Calu3 (cell line): ENCODE data around the gene PPIC. TPM values are rescaled to one million over a fixed set of nuclear protein-coding genes. Genes with fewer than 3 reads are reported as not detected.
"Not testable (repeated sequence)": the region's sequence is repeated elsewhere in the genome, so short reads cannot be mapped to it uniquely, and the experiment has no call there.

Experiments
- BruUV-seq: library from RNA; stranded (reverse); fragments of 400-500 nt; replicated peaks from 2 replicates; lab custom pipeline; 2021; lab: Mats Ljungman, UMichigan
- CTCF ChIA-PET: fragments of 300-600 bp; sonication (Branson Sonifier 250); formaldehyde crosslinking; loops from one replicate; lab custom pipeline; 2022; ENCODE audit warnings: antibody characterized with exemption; lab: Charles Lee
- DNase-seq: peaks from one replicate; pipeline ENCODE4 v3.0.0; 2022
- H3K27ac Mint-ChIP-seq: one replicate; pipeline ENCODE4 v1.8.0; 2022; ENCODE audit warnings: mixed read lengths; ENCODE audit not compliant: unreplicated experiment
- H3K27me3 Mint-ChIP-seq: one replicate; pipeline ENCODE4 v1.8.0; 2022; ENCODE audit warnings: mixed read lengths; ENCODE audit not compliant: unreplicated experiment
- H3K36me3 Mint-ChIP-seq: one replicate; pipeline ENCODE4 v1.8.0; 2022; ENCODE audit warnings: mild to moderate bottlenecking, moderate library complexity, mixed read lengths; ENCODE audit not compliant: insufficient read depth, unreplicated experiment
- H3K4me1 Mint-ChIP-seq: one replicate; pipeline ENCODE4 v1.8.0; 2022; ENCODE audit warnings: mild to moderate bottlenecking, low read depth, mixed read lengths; ENCODE audit not compliant: unreplicated experiment
- H3K4me3 Mint-ChIP-seq: one replicate; pipeline ENCODE4 v1.8.0; 2022; ENCODE audit warnings: mild to moderate bottlenecking, low read depth, moderate library complexity, mixed read lengths; ENCODE audit not compliant: unreplicated experiment
- H3K9me3 Mint-ChIP-seq: one replicate; pipeline ENCODE4 v1.8.0; 2022; ENCODE audit warnings: low read depth, mixed read lengths; ENCODE audit not compliant: unreplicated experiment
- intact Hi-C: fragments of 100-400 bp; cut with micrococcal nuclease; formaldehyde crosslinking; loops from one replicate; pipeline ENCODE4 v1.10.0; 2022; ENCODE audit not compliant: unreplicated experiment
- total RNA-seq: library from RNA; stranded (reverse); gene quantifications from 2 replicates; pipeline ENCODE4 v1.2.3, GENCODE V29; 2022
- TF ChIP-seq, protein P1 (sequence below): fragments of 200-600 bp; IDR thresholded peaks from one replicate; pipeline ENCODE4 v1.8.0; 2022; ENCODE audit warnings: antibody characterized with exemption; ENCODE audit not compliant: unreplicated experiment

Gene PPIC
- total RNA-seq, 1 experiment from 2014 or later: 43.5 TPM

DNA sequence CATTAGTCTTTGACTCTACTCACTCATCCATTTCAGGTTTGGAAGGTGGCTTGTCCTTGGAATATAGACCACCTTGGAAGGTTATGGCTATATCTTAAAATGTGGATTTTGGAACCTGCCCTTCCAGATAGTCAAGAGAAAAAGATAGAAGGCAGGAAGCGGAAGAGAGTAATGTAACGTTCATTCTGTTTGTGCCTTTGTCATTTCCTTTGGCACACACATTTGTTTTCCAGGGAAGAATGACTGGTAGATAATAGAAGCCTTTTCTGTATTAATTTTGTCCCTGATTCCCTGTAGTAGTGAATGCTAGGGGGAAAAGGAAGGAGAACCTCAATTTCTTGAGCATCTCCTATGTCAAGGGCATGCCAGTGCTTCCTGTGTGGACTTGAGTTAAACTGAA is 54.7 kb downstream of the PPIC start:
- peaks cover 3% of the 10 kb centered on the region for H3K36me3 Mint-ChIP-seq
- no peak overlapping the region for H3K27ac Mint-ChIP-seq
- H3K4me1 Mint-ChIP-seq: no peaks in the 10 kb centered on the region
- H3K4me3 Mint-ChIP-seq: no peak overlapping the region
- no TSS peak for BruUV-seq
- H3K9me3 Mint-ChIP-seq: no peaks in the 10 kb centered on the region
- no peaks in the 10 kb centered on the region for H3K27me3 Mint-ChIP-seq
- TF ChIP-seq, protein P1, sequence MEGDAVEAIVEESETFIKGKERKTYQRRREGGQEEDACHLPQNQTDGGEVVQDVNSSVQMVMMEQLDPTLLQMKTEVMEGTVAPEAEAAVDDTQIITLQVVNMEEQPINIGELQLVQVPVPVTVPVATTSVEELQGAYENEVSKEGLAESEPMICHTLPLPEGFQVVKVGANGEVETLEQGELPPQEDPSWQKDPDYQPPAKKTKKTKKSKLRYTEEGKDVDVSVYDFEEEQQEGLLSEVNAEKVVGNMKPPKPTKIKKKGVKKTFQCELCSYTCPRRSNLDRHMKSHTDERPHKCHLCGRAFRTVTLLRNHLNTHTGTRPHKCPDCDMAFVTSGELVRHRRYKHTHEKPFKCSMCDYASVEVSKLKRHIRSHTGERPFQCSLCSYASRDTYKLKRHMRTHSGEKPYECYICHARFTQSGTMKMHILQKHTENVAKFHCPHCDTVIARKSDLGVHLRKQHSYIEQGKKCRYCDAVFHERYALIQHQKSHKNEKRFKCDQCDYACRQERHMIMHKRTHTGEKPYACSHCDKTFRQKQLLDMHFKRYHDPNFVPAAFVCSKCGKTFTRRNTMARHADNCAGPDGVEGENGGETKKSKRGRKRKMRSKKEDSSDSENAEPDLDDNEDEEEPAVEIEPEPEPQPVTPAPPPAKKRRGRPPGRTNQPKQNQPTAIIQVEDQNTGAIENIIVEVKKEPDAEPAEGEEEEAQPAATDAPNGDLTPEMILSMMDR: no peak
- CTCF ChIA-PET: interaction anchor here (0.6 kb wide), 1 partner anchor 183 kb away, joined by 3 read pairs; no protein-coding TSS in a partner anchor
- DNase-seq: no peak
- intact Hi-C loops: no loop called here

DNA sequence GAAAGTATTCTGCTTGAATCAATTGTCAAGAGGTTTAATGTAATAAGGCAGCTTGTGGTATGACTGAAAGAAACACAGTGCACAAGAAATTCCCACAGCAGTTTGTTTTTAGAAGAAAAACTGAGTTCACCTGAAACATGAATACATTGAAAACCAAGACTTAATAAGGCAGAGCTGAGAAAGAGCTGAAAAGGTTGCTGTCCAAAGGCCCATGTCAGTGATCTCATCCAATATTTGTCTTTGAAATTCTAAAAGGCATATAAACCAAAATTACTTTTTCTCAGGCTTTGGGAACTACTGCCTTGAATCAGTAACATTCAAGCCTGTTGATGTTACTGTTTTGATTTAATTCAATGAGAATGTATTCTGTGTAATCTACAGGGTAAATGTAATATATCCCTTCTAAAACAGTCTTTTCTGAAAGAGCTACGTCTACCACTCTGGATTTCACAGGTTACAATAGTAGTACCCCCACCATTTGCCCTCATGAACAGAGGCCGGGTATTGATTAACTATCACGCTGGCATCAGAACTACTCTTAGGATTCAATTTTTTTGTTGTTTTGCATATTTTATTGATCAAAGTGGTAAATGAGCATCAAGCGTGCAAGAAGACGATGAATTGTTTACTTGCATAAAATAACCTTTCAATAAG is 57.8 kb downstream of the PPIC start:
- Mint-ChIP-seq H3K36me3 (peaks cover 3% of the 10 kb centered on the region), H3K4me3 (no peak overlapping the region), H3K4me1 (no peaks in the 10 kb centered on the region), H3K27me3 (no peaks in the 10 kb centered on the region), H3K9me3 (no peaks in the 10 kb centered on the region), H3K27ac (no peak overlapping the region)
- BruUV-seq: no TSS peak
- CTCF ChIA-PET: no interaction called here
- no peak for DNase-seq
- TF ChIP-seq, protein P1: no peak
- intact Hi-C loops: no loop called here

DNA sequence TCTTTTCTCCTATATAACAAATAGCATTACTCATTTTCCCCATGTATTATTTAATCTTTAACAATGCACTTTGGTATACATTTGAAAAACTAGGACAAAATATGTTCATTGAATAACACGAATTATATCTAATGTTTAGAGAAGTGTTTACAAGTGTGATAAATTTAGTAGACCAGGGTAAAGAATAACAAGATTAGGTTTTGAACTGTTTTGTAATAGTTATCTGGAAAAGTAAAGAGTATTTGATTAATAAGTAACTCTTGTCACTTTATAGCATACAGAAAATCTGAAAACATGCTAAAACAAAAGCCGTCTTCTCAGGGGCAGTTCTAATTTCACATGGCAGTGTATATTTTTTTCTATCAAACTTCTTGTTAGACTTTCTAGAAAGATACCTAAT is 58.5 kb downstream of the PPIC start:
- no peaks in the 10 kb centered on the region for H3K27me3 Mint-ChIP-seq
- BruUV-seq: no TSS peak
- no peaks in the 10 kb centered on the region for H3K4me1 Mint-ChIP-seq
- H3K27ac Mint-ChIP-seq: no peak overlapping the region
- no peaks in the 10 kb centered on the region for H3K9me3 Mint-ChIP-seq
- DNase-seq: no peak
- H3K36me3 Mint-ChIP-seq: peaks cover 3% of the 10 kb centered on the region
- TF ChIP-seq, protein P1: no peak
- CTCF ChIA-PET: no interaction called here
- no peak overlapping the region for H3K4me3 Mint-ChIP-seq
- intact Hi-C loops: no loop called here

DNA sequence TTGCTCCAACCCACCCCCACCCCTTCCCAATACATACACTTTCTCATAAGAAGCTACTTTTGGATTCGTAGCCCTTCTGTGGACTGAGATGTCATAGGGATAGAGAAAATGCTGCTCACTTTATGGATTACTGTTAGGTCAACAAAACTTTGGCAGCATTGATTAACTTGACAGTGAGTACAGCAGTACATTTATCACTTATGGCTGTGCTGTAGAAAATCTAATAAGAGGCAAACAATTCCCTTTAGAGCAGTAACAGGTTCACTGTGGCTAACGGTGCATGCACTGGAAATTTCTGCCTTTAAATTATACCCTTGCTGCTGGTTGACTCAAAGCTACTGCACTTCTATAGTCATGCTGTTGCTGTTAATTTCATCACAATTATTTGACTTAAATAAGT is 59.2 kb downstream of the PPIC start:
- Mint-ChIP-seq H3K4me1 (no peaks in the 10 kb centered on the region), H3K27ac (no peak overlapping the region), H3K4me3 (no peak overlapping the region), H3K27me3 (no peaks in the 10 kb centered on the region), H3K9me3 (no peaks in the 10 kb centered on the region), H3K36me3 (peaks cover 3% of the 10 kb centered on the region)
- BruUV-seq: no TSS peak
- intact Hi-C loops: no loop called here
- TF ChIP-seq, protein P1: no peak
- no peak for DNase-seq
- CTCF ChIA-PET: no interaction called here

DNA sequence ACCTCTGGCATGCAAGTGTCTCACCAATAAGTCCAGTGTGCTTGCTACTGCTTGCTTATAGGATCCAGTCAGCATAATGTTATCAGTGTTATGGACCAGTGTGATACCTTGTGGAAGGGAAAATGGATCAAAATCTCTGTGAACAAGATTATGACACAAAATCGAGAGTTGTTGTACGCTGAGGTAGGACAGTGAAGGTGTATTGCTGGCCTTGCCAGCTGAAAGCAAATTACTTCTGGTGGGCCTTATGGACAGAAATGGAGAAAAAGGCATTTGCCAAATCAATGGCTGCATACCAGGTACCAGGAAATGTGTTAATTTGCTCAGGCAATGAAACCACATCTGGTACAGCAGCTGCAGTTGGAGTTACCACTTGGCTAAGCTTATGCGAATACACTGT is 62.3 kb downstream of the PPIC start:
- H3K9me3 Mint-ChIP-seq, H3K27me3 Mint-ChIP-seq, CTCF ChIA-PET, intact Hi-C loops, BruUV-seq, H3K27ac Mint-ChIP-seq, H3K4me1 Mint-ChIP-seq, H3K36me3 Mint-ChIP-seq, DNase-seq, H3K4me3 Mint-ChIP-seq: not testable (repeated sequence)

DNA sequence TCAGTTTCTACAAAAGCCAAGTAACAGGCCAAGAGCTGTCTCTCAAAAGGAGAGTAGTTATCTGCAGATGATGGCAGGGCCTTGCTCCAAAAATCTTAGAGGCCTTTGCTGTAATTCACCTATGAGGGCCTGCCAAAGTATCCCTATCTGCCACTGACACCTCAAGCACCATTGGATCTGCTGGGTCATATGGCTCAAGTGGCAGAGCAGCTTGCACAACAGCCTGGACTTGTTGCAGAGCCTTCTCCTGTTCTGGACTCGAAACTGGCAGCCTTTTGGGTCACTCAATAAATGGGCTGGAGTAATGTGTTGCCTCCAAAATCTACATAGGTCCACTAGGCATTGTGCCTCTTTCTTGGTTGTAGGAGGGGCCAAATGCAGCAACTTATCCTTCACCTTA is 62.8 kb downstream of the PPIC start:
- BruUV-seq, CTCF ChIA-PET, H3K4me1 Mint-ChIP-seq, intact Hi-C loops, H3K9me3 Mint-ChIP-seq, H3K36me3 Mint-ChIP-seq, H3K4me3 Mint-ChIP-seq, DNase-seq, H3K27me3 Mint-ChIP-seq, H3K27ac Mint-ChIP-seq: not testable (repeated sequence)
